ENCODE results near the gene IGHMBP2. TPM values are rescaled to one million over a fixed set of nuclear protein-coding genes. Genes with fewer than 3 reads are reported as not detected.

The IGHMBP2 gene
- total and polyA plus RNA-seq, 9 of the 15 experiments (the other 6 are each of a cell fraction or from before 2014, with no cell fraction given) = 1.6 to 24.8 (median 14.5) TPM

DNA sequence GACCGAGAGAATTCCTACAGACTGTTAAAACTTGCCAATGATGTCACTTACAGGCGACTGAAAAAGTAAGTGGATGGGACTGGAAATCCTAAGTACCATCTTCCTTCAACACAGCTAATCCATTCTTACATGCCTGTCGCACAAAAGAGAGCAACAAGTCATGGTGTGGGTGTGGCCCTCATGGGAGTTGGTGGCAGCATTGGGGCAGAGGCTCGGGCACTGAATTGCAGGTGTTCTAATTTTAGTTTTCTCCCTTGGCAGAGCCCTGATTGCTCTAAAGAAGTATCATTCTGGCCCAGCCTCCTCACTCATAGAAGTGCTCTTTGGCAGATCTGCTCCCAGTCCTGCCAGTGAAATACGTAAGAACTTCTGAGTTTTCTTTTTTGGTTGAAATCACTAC is 4.6 kb downstream of the IGHMBP2 start (continued):
- no peak for TF ChIP-seq TAF15 (IDR thresholded peaks at IDR 0.05; ENCODE audit: low read depth, low read length)
- no peak for TF ChIP-seq BCOR (IDR thresholded peaks at IDR 0.05)

DNA sequence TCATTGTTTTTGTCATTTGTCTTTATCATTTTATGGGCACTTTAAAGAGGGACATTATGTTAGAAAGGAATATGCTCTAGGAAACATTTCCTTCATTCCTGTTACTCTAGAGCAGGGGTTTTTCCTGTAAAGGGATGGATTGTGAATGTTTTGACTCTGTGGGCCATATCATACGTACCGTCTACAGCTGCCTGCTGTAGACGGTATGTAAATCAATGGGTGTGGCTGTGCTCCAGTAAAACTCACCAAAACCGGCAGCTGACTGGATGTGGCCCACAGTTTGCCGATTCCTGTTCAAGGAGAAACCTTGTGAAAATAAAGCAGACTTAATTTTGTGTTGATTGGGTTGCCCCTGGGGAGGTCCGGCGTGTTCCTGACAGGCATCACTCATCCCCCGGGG is 7.3 kb downstream of the IGHMBP2 start:
- no peaks in the 10 kb centered on the region for H3K9me1 ChIP-seq (ENCODE audit: control insufficient read depth, insufficient read depth, low read length)
- no peaks in the 10 kb centered on the region for H4K20me1 ChIP-seq (replicated peaks; ENCODE audit: control insufficient read depth, insufficient read depth, low read length)
- no peaks in the 10 kb centered on the region for H3K27me3 ChIP-seq (ENCODE audit: control insufficient read depth in 2 of 2, insufficient read depth in 2 of 2, low read length in 2 of 2)
- FAIRE-seq (no peak), DNase-seq (ENCODE audit: extremely low read depth in 1 of 4, low spot score in 3 of 4) (no peak), ATAC-seq (no peak)
- CTCF ChIA-PET (ENCODE audit: low intra/inter-chr PET ratio) = no interaction called here
- intact Hi-C loops (cut with micrococcal nuclease) = no loop called here
- no peak overlapping the region for H3K9ac ChIP-seq (ENCODE audit: insufficient read depth in 1 of 2, low read depth in 2 of 2, low read length in 2 of 2)
- peaks cover 80% of the 10 kb centered on the region; the same call in 2 of the 3 replicates for H3K36me3 ChIP-seq (ENCODE audit: control insufficient read depth, insufficient read depth, low read length)
- 86% methylated on average over 8 of the region's 8 CpGs for WGBS (ENCODE audit: insufficient coverage, low coverage, missing lambda C conversion rate)
- peaks cover 0 to 6% of the 10 kb centered on the region in 2 experiments; a peak in 2 of 5 replicates for H3K4me1 ChIP-seq (replicated peaks in 1 of 2; ENCODE audit: control insufficient read depth in 2 of 2, insufficient read depth in 2 of 2, low read length in 2 of 2)
- peaks cover 6% of the 10 kb centered on the region for H3K79me2 ChIP-seq (ENCODE audit: control insufficient read depth, insufficient read depth, low read length)
- no peak overlapping the region for H3K4me3 ChIP-seq
- TF ChIP-seq MCM3 (IDR thresholded peaks at IDR 0.05) (no peak), TCF7L2 (IDR thresholded peaks at IDR 0.05; ENCODE audit: low read depth, low read length) (no peak), MYNN (IDR thresholded peaks at IDR 0.05) (no peak), MYNN (CRISPR knock-in tag; IDR thresholded peaks at IDR 0.05) (no peak), ZKSCAN8 (CRISPR knock-in tag; IDR thresholded peaks at IDR 0.05) (no peak), PPARD (CRISPR knock-in tag; IDR thresholded peaks at IDR 0.05) (no peak)
- TF ChIP-seq, protein P1, sequence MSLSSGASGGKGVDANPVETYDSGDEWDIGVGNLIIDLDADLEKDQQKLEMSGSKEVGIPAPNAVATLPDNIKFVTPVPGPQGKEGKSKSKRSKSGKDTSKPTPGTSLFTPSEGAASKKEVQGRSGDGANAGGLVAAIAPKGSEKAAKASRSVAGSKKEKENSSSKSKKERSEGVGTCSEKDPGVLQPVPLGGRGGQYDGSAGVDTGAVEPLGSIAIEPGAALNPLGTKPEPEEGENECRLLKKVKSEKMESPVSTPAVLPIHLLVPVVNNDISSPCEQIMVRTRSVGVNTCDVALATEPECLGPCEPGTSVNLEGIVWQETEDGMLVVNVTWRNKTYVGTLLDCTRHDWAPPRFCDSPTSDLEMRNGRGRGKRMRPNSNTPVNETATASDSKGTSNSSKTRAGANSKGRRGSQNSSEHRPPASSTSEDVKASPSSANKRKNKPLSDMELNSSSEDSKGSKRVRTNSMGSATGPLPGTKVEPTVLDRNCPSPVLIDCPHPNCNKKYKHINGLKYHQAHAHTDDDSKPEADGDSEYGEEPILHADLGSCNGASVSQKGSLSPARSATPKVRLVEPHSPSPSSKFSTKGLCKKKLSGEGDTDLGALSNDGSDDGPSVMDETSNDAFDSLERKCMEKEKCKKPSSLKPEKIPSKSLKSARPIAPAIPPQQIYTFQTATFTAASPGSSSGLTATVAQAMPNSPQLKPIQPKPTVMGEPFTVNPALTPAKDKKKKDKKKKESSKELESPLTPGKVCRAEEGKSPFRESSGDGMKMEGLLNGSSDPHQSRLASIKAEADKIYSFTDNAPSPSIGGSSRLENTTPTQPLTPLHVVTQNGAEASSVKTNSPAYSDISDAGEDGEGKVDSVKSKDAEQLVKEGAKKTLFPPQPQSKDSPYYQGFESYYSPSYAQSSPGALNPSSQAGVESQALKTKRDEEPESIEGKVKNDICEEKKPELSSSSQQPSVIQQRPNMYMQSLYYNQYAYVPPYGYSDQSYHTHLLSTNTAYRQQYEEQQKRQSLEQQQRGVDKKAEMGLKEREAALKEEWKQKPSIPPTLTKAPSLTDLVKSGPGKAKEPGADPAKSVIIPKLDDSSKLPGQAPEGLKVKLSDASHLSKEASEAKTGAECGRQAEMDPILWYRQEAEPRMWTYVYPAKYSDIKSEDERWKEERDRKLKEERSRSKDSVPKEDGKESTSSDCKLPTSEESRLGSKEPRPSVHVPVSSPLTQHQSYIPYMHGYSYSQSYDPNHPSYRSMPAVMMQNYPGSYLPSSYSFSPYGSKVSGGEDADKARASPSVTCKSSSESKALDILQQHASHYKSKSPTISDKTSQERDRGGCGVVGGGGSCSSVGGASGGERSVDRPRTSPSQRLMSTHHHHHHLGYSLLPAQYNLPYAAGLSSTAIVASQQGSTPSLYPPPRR (CRISPR knock-in tag; IDR thresholded peaks at IDR 0.05; ENCODE audit: borderline replicate concordance) = no peak
- TF ChIP-seq, protein P2, sequence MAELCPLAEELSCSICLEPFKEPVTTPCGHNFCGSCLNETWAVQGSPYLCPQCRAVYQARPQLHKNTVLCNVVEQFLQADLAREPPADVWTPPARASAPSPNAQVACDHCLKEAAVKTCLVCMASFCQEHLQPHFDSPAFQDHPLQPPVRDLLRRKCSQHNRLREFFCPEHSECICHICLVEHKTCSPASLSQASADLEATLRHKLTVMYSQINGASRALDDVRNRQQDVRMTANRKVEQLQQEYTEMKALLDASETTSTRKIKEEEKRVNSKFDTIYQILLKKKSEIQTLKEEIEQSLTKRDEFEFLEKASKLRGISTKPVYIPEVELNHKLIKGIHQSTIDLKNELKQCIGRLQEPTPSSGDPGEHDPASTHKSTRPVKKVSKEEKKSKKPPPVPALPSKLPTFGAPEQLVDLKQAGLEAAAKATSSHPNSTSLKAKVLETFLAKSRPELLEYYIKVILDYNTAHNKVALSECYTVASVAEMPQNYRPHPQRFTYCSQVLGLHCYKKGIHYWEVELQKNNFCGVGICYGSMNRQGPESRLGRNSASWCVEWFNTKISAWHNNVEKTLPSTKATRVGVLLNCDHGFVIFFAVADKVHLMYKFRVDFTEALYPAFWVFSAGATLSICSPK (IDR thresholded peaks at IDR 0.05; ENCODE audit: borderline replicate concordance) = no peak
- no peak overlapping the region for H3K27ac ChIP-seq (ENCODE audit: extremely low read depth, low read depth, low read length)
- in situ Hi-C loops (cut with MboI) = no loop called here
- POLR2A ChIA-PET = no interaction called here
- no peaks in the 10 kb centered on the region for H3K9me3 ChIP-seq (replicated peaks; ENCODE audit: control insufficient read depth, insufficient read depth, low read depth, low read length)
- no peak overlapping the region for H2AFZ ChIP-seq (ENCODE audit: low read depth, low read length)
- no peak overlapping the region for H3K4me2 ChIP-seq (ENCODE audit: insufficient read depth, low read length)
- no TSS peak for BruUV-seq (replicated peaks)
